GM19438 (cell line): ENCODE data around the gene MTURN.

Experiments
- ATAC-seq: cut with Tn5 transposase; IDR thresholded peaks from one replicate; pipeline ENCODE4 v1.9.1; 2021; ENCODE audit warnings: low read depth; ENCODE audit not compliant: unreplicated experiment

MTURN gene

DNA sequence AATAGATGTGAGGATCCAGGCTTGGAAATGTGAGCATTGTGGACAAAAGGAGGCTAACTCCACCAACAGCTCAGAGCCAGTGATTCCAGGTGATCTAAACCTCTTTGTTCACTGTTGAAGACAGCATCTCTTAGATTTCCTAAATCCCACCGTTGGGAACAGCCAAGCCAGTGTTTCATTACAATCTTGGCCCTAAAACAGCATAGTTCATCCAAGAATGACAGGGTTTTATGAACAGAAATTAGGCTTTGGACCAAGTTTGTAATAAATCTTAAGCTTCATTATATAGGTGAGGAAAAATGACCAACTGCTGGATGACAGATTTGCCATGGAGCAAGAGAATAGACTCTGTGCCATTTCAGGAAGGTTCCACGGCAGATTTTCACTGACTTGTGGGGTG is 65.8 kb downstream of the MTURN start:
- ATAC-seq, result no peak

- ATAC-seq, result peak; percentile 81
These were observed 66.4 kb downstream of the MTURN start for GRCh38 chr7:30201161-30201666.

DNA sequence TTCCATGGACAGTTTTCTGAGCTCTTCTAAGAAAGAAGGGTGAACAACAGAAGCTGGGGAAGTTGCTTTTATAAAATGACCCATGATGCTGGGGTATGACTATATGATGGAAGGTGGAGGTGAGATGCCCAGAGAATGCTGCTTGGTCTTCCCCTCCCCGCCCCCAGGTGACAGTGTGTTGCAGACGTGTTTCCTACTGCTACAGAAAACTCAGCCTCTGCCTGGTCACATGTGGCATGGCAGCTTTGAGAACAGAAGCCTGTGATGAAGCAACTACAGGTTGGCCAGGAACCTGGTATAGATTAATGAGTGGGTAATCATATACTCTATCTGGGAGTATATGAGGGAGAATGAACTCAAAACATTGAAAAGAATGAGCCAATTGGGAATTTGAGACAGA is 67.1 kb downstream of the MTURN start:
- ATAC-seq, result no peak

- ATAC-seq, result no peak
These were observed 67.9 kb downstream of the MTURN start for GRCh38 chr7:30202671-30203070.

GRCh38 chr7:30206491-30206890 is 71.7 kb downstream of the MTURN start:
- no peak for ATAC-seq

- ATAC-seq, result no peak
These were observed 72.2 kb downstream of the MTURN start for GRCh38 chr7:30206942-30207341.

- ATAC-seq, result no peak
These were observed 72.6 kb downstream of the MTURN start for GRCh38 chr7:30207376-30207775.

- ATAC-seq, result no peak
These were observed 75.2 kb downstream of the MTURN start for GRCh38 chr7:30209951-30210350.
